Measurements from ENCODE around the gene ESYT2. TPM values are rescaled to one million over a fixed set of nuclear protein-coding genes. Genes with fewer than 3 reads are reported as not detected.

The ESYT2 gene
- total and polyA plus RNA-seq, 5 donors: 29.0 to 84.7 (median 51.7) TPM

GRCh38 chr7:158821171-158822031, 7.9 kb downstream of the ESYT2 start:
- peak; percentile 42 to 52 for ATAC-seq

GRCh38 chr7:158820656-158821055, 8.7 kb downstream of the ESYT2 start:
- Histone ChIP-seq H3K9me3 (ENCODE audit: control insufficient read depth, low read length) (no peaks in the 10 kb centered on the region), H3K27ac (ENCODE audit: low read length) (peak overlapping the region; percentile 56), H3K4me3 (ENCODE audit: low read length) (no peak overlapping the region), H3K4me1 (ENCODE audit: control insufficient read depth, insufficient read depth, low read length) (peaks cover 26% of the 10 kb centered on the region), H3K27me3 (ENCODE audit: control insufficient read depth, insufficient read depth) (no peaks in the 10 kb centered on the region)
- no peak for ATAC-seq
- no peak for DNase-seq
- intact Hi-C loops (cut with DNase I): loop anchor here in 1 of 4 donors (5.0 kb wide), 1 partner anchor 37 kb away; the partner anchor contains the start of gene DYNC2I1
- 83% methylated on average over 3 of the region's 3 CpGs for WGBS

More at GRCh38 chr7:158821171-158822031, 7.9 kb downstream of the ESYT2 start:
- WGBS: 62% methylated on average over 14 of the region's 14 CpGs
- Histone ChIP-seq H3K27ac (ENCODE audit: low read length) (peak overlapping the region; percentile 94), H3K27me3 (ENCODE audit: control insufficient read depth, insufficient read depth) (no peaks in the 10 kb centered on the region), H3K9me3 (ENCODE audit: control insufficient read depth, low read length) (no peaks in the 10 kb centered on the region), H3K4me3 (ENCODE audit: low read length) (no peak overlapping the region), H3K4me1 (ENCODE audit: control insufficient read depth, insufficient read depth, low read length) (peaks cover 24% of the 10 kb centered on the region)
- intact Hi-C loops (cut with DNase I): loop anchor here in 1 of 4 donors (5.0 kb wide), 1 partner anchor 36 kb away; the partner anchor contains the start of gene DYNC2I1
- peak in 1 of 3 donors; percentile 35 for DNase-seq

GRCh38 chr7:158819571-158820203, 9.6 kb downstream of the ESYT2 start:
- ATAC-seq (no peak), DNase-seq (no peak)
- intact Hi-C loops (cut with DNase I): loop anchor here in 1 of 4 donors (5.0 kb wide), 1 partner anchor 38 kb away; the partner anchor contains the start of gene DYNC2I1
- H3K27me3 ChIP-seq (ENCODE audit: control insufficient read depth, insufficient read depth): no peaks in the 10 kb centered on the region
- no peaks in the 10 kb centered on the region for H3K9me3 ChIP-seq (ENCODE audit: control insufficient read depth, low read length)
- 45% methylated on average over 7 of the region's 7 CpGs for WGBS
- peaks cover 34% of the 10 kb centered on the region for H3K4me1 ChIP-seq (ENCODE audit: control insufficient read depth, insufficient read depth, low read length)
- H3K27ac ChIP-seq (ENCODE audit: low read length): no peak overlapping the region
- H3K4me3 ChIP-seq (ENCODE audit: low read length): no peak overlapping the region

GRCh38 chr7:158818325-158819213, 10.7 kb downstream of the ESYT2 start:
- peak; percentile 93 to 94 for ATAC-seq
- H3K27ac ChIP-seq (ENCODE audit: low read length): peak overlapping the region; percentile 100
- peak overlapping the region; percentile 12 for H3K4me3 ChIP-seq (ENCODE audit: low read length)
- H3K27me3 ChIP-seq (ENCODE audit: control insufficient read depth, insufficient read depth): no peaks in the 10 kb centered on the region
- peak; percentile 92 to 94 (median 93) for DNase-seq
- H3K9me3 ChIP-seq (ENCODE audit: control insufficient read depth, low read length): no peaks in the 10 kb centered on the region
- peaks cover 34% of the 10 kb centered on the region for H3K4me1 ChIP-seq (ENCODE audit: control insufficient read depth, insufficient read depth, low read length)
- WGBS: 10% methylated on average over 15 of the region's 15 CpGs
- intact Hi-C loops (cut with DNase I): no loop called here

- DNase-seq: no peak
- Histone ChIP-seq H3K27me3 (ENCODE audit: control insufficient read depth, insufficient read depth) (no peaks in the 10 kb centered on the region), H3K4me1 (ENCODE audit: control insufficient read depth, insufficient read depth, low read length) (peaks cover 31% of the 10 kb centered on the region), H3K27ac (ENCODE audit: low read length) (peak overlapping the region; percentile 85), H3K9me3 (ENCODE audit: control insufficient read depth, low read length) (no peaks in the 10 kb centered on the region), H3K4me3 (ENCODE audit: low read length) (no peak overlapping the region)
- no peak for ATAC-seq
- WGBS: 53% methylated on average over 2 of the region's 2 CpGs
- intact Hi-C loops (cut with DNase I): no loop called here
Measured at GRCh38 chr7:158816995-158817394, 12.3 kb downstream of the ESYT2 start.

- H3K27ac ChIP-seq (ENCODE audit: low read length): peak overlapping the region; percentile 83
- DNase-seq (peak in 1 of 3 donors; percentile 72), ATAC-seq (no peak)
- no peaks in the 10 kb centered on the region for H3K27me3 ChIP-seq (ENCODE audit: control insufficient read depth, insufficient read depth)
- H3K9me3 ChIP-seq (ENCODE audit: control insufficient read depth, low read length): no peaks in the 10 kb centered on the region
- WGBS: 48% methylated on average over 3 of the region's 3 CpGs
- peaks cover 32% of the 10 kb centered on the region for H3K4me1 ChIP-seq (ENCODE audit: control insufficient read depth, insufficient read depth, low read length)
- H3K4me3 ChIP-seq (ENCODE audit: low read length): no peak overlapping the region
- intact Hi-C loops (cut with DNase I): no loop called here
Measured at GRCh38 chr7:158816271-158816670, 13.0 kb downstream of the ESYT2 start.

- Histone ChIP-seq H3K27me3 (ENCODE audit: control insufficient read depth, insufficient read depth) (no peaks in the 10 kb centered on the region), H3K4me1 (ENCODE audit: control insufficient read depth, insufficient read depth, low read length) (peaks cover 31% of the 10 kb centered on the region), H3K27ac (ENCODE audit: low read length) (peak overlapping the region; percentile 83), H3K4me3 (ENCODE audit: low read length) (no peak overlapping the region), H3K9me3 (ENCODE audit: control insufficient read depth, low read length) (no peaks in the 10 kb centered on the region)
- intact Hi-C loops (cut with DNase I): no loop called here
- 79% methylated on average over 6 of the region's 6 CpGs for WGBS
- DNase-seq: no peak
- ATAC-seq: no peak
Measured at GRCh38 chr7:158815800-158816128, 13.5 kb downstream of the ESYT2 start.

- ATAC-seq: no peak
- no peaks in the 10 kb centered on the region for H3K9me3 ChIP-seq (ENCODE audit: control insufficient read depth, low read length)
- DNase-seq: peak in 1 of 3 donors; percentile 65
- no peaks in the 10 kb centered on the region for H3K27me3 ChIP-seq (ENCODE audit: control insufficient read depth, insufficient read depth)
- 23% methylated on average over 7 of the region's 7 CpGs for WGBS
- H3K4me3 ChIP-seq (ENCODE audit: low read length): no peak overlapping the region
- intact Hi-C loops (cut with DNase I): no loop called here
- peaks cover 30% of the 10 kb centered on the region for H3K4me1 ChIP-seq (ENCODE audit: control insufficient read depth, insufficient read depth, low read length)
- H3K27ac ChIP-seq (ENCODE audit: low read length): peak overlapping the region; percentile 83
Measured at GRCh38 chr7:158815083-158815799, 14.1 kb downstream of the ESYT2 start.

- Histone ChIP-seq H3K4me3 (ENCODE audit: low read length) (no peak overlapping the region), H3K9me3 (ENCODE audit: control insufficient read depth, low read length) (no peaks in the 10 kb centered on the region), H3K27me3 (ENCODE audit: control insufficient read depth, insufficient read depth) (no peaks in the 10 kb centered on the region), H3K27ac (ENCODE audit: low read length) (peak overlapping the region; percentile 83), H3K4me1 (ENCODE audit: control insufficient read depth, insufficient read depth, low read length) (peaks cover 30% of the 10 kb centered on the region)
- DNase-seq: no peak
- intact Hi-C loops (cut with DNase I): no loop called here
- no peak for ATAC-seq
- WGBS: 72% methylated on average over 2 of the region's 2 CpGs
Measured at GRCh38 chr7:158814637-158815036, 14.7 kb downstream of the ESYT2 start.

GRCh38 chr7:158812684-158813083, 16.6 kb downstream of the ESYT2 start:
- Histone ChIP-seq H3K4me3 (ENCODE audit: low read length) (no peak overlapping the region), H3K27me3 (ENCODE audit: control insufficient read depth, insufficient read depth) (no peaks in the 10 kb centered on the region), H3K27ac (ENCODE audit: low read length) (peak overlapping the region; percentile 21), H3K4me1 (ENCODE audit: control insufficient read depth, insufficient read depth, low read length) (peaks cover 26% of the 10 kb centered on the region), H3K9me3 (ENCODE audit: control insufficient read depth, low read length) (no peaks in the 10 kb centered on the region)
- DNase-seq: no peak
- intact Hi-C loops (cut with DNase I): no loop called here
- 88% methylated on average over 5 of the region's 5 CpGs for WGBS
- no peak for ATAC-seq
